Brain microvascular endothelial cell (primary cell): ENCODE results near the gene APBA1.

Experiments used
- DNase-seq: peaks from one replicate; pipeline ENCODE4 v3.0.0-alpha.2; 2020
- H3K27ac ChIP-seq: fragments of 250-450 bp; sonication (Bioruptor Pico); 2 replicates; pipeline ENCODE4 v1.5.1; 2020; ENCODE audit warnings: mild to moderate bottlenecking, moderate library complexity
- H3K27me3 ChIP-seq: fragments of 250-450 bp; sonication (Bioruptor Pico); replicated peaks from 2 replicates; pipeline ENCODE4 v1.5.1; 2020; ENCODE audit warnings: mild to moderate bottlenecking
- H3K36me3 ChIP-seq: fragments of 250-450 bp; sonication (Bioruptor Pico); replicated peaks from 2 replicates; pipeline ENCODE4 v1.5.1; 2020; ENCODE audit warnings: mild to moderate bottlenecking
- H3K4me3 ChIP-seq: 2 replicates; pipeline ENCODE4 v1.5.1; 2011; ENCODE audit warnings: low read depth, mild to moderate bottlenecking, control low read depth, low read length, moderate library complexity
- CTCF ChIP-seq: IDR thresholded peaks from 2 replicates; pipeline ENCODE4 v1.5.1; 2011; ENCODE audit warnings: low read depth, mild to moderate bottlenecking, moderate library complexity, low read length, control low read depth, inconsistent platforms; ENCODE audit errors: missing control alignments
- in situ Hi-C: cut with HindIII; loops from 2 replicates; pipeline ENCODE4 v1.10.0; 2017; ENCODE audit warnings: low sequenced_read_pairs, low pct_ligation_motif_present

The APBA1 gene

GRCh38 chr9:69495296-69495695 lies 176.9 kb downstream of the APBA1 start:
- Histone ChIP-seq H3K27ac (no peak overlapping the region), H3K4me3 (no peak overlapping the region), H3K27me3 (no peaks in the 10 kb centered on the region), H3K36me3 (no peaks in the 10 kb centered on the region)
- no peak for DNase-seq
- no peak for TF ChIP-seq CTCF
- in situ Hi-C loops = no loop called here

GRCh38 chr9:69494763-69495162 lies 177.4 kb downstream of the APBA1 start:
- no peak for TF ChIP-seq CTCF
- H3K4me3 ChIP-seq = no peak overlapping the region
- no peaks in the 10 kb centered on the region for H3K27me3 ChIP-seq
- no peak overlapping the region for H3K27ac ChIP-seq
- no peak for DNase-seq
- no peaks in the 10 kb centered on the region for H3K36me3 ChIP-seq
- in situ Hi-C loops = no loop called here

- TF ChIP-seq CTCF = no peak
- no peak for DNase-seq
- Histone ChIP-seq H3K27ac (no peak overlapping the region), H3K27me3 (no peaks in the 10 kb centered on the region), H3K36me3 (no peaks in the 10 kb centered on the region), H3K4me3 (no peak overlapping the region)
- in situ Hi-C loops = no loop called here
These were observed 178.0 kb downstream of the APBA1 start for GRCh38 chr9:69494208-69494607.

- TF ChIP-seq CTCF = no peak
- Histone ChIP-seq H3K4me3 (no peak overlapping the region), H3K36me3 (no peaks in the 10 kb centered on the region), H3K27ac (no peak overlapping the region), H3K27me3 (no peaks in the 10 kb centered on the region)
- no peak for DNase-seq
- in situ Hi-C loops = no loop called here
These were observed 185.7 kb downstream of the APBA1 start for GRCh38 chr9:69486498-69486897.

- Histone ChIP-seq H3K27me3 (no peaks in the 10 kb centered on the region), H3K36me3 (no peaks in the 10 kb centered on the region), H3K4me3 (no peak overlapping the region), H3K27ac (no peak overlapping the region)
- DNase-seq = no peak
- TF ChIP-seq CTCF = no peak
- in situ Hi-C loops = no loop called here
These were observed 186.7 kb downstream of the APBA1 start for GRCh38 chr9:69485466-69485865.

GRCh38 chr9:69483886-69484422 lies 188.2 kb downstream of the APBA1 start:
- Histone ChIP-seq H3K4me3 (no peak overlapping the region), H3K27me3 (no peaks in the 10 kb centered on the region), H3K36me3 (no peaks in the 10 kb centered on the region), H3K27ac (no peak overlapping the region)
- TF ChIP-seq CTCF = no peak
- in situ Hi-C loops = no loop called here
- no peak for DNase-seq
